HG03565 (cell line): Measurements from ENCODE around the gene KDM4B.
"Not testable (repeated sequence)": the region's sequence is repeated elsewhere in the genome, so short reads cannot be mapped to it uniquely, and the experiment has no call there.

Source experiments
- ATAC-seq: cut with Tn5 transposase; IDR thresholded peaks from one replicate; pipeline ENCODE4 v1.9.1; 2021; ENCODE audit warnings: mild to moderate bottlenecking, moderate library complexity; ENCODE audit not compliant: unreplicated experiment

Gene KDM4B

GRCh38 chr19:5011476-5012238, 42.7 kb downstream of the KDM4B start:
- ATAC-seq, result no peak

GRCh38 chr19:5012688-5013457, 44.0 kb downstream of the KDM4B start:
- ATAC-seq, result no peak

- ATAC-seq, result no peak
Measured at GRCh38 chr19:5013761-5014160, 44.8 kb downstream of the KDM4B start.

GRCh38 chr19:5014941-5015340, 46.0 kb downstream of the KDM4B start:
- no peak for ATAC-seq

GRCh38 chr19:5016268-5016667, 47.4 kb downstream of the KDM4B start:
- no peak for ATAC-seq

- ATAC-seq, result no peak
Measured at GRCh38 chr19:5016781-5017180, 47.9 kb downstream of the KDM4B start.

- ATAC-seq, result no peak
Measured at GRCh38 chr19:5017235-5017634, 48.3 kb downstream of the KDM4B start.

GRCh38 chr19:5018224-5019015, 49.5 kb downstream of the KDM4B start:
- ATAC-seq, result no peak

GRCh38 chr19:5020368-5020767, 51.5 kb downstream of the KDM4B start:
- ATAC-seq, result no peak

GRCh38 chr19:5021046-5021445, 52.1 kb downstream of the KDM4B start:
- ATAC-seq, result no peak

- no peak for ATAC-seq
Measured at GRCh38 chr19:5022066-5022860, 53.4 kb downstream of the KDM4B start.

GRCh38 chr19:5023128-5023571, 54.2 kb downstream of the KDM4B start:
- no peak for ATAC-seq

GRCh38 chr19:5024282-5024681, 55.4 kb downstream of the KDM4B start:
- ATAC-seq, result no peak

GRCh38 chr19:5025027-5025426, 56.1 kb downstream of the KDM4B start:
- ATAC-seq, result no peak

GRCh38 chr19:5026706-5027273, 57.9 kb downstream of the KDM4B start:
- no peak for ATAC-seq

GRCh38 chr19:5028229-5028886, 59.4 kb downstream of the KDM4B start:
- ATAC-seq, result no peak

- ATAC-seq, result not testable (repeated sequence)
Measured at GRCh38 chr19:5029596-5029995, 60.7 kb downstream of the KDM4B start.

GRCh38 chr19:5030136-5030820, 61.4 kb downstream of the KDM4B start:
- no peak for ATAC-seq

- ATAC-seq, result no peak
Measured at GRCh38 chr19:5030822-5031221, 61.9 kb downstream of the KDM4B start.
